Adrenal gland (tissue), 5 donors: ENCODE results near the gene HTRA3.

Experiments used
- POLR2A ChIP-seq, 2 donors: fragments of 450-650 bp; IDR thresholded peaks; one replicate each; pipeline ENCODE4 v1.6.1; 2017; ENCODE audit warnings: antibody characterized with exemption in 2 of 2, mild to moderate bottlenecking in 2 of 2, moderate library complexity in 1 of 2
- TF ChIP-seq, protein P1 (sequence below), 6 experiments: fragments of 450-650 bp in 4 of 6; fragments of 200-600 bp in 2 of 6; sonication (generic) in 1 of 6; IDR thresholded peaks; 1 replicate in 5 of 6; 2 replicates in 1 of 6; pipeline versions ENCODE4 v1.5.1 to v1.8.0; 2016 to 2021; ENCODE audit warnings: antibody characterized with exemption in 6 of 6, mild to moderate bottlenecking in 2 of 6, moderate library complexity in 1 of 6
- donor health status: DM: no; HTN: no; CAD: no.

DNA sequence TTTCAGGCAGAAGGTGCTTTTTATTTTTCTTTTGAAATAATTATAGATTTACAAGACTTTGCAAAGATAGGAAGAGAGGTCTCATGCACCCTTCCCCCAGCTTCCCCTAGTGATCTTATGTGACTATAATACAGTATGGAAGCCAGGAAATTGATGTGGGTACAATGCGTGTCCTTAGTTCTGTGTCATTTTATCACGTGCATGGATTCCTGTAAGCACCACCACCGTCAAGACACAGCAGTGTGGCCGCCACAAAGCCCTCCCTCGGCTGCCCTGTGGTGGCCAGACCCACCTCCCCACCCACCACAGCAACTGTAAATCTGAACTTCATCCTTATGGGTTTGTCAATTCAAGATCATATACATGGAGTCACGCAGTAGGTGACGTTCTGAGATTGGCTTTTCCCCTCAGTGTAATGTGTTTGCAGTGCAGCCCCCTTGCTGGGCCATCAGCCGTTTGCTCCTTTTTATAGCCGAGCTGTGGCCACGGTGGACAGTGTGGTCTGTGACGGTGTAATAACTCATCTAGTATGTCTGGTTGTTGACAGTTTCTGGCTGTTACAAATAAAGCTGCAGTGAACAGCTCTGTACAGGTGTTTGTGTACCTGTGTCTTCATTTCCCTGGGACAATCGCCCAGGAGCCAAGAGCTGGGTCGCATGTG, 10.9 kb upstream of the HTRA3 start:
- TF ChIP-seq, protein P1, sequence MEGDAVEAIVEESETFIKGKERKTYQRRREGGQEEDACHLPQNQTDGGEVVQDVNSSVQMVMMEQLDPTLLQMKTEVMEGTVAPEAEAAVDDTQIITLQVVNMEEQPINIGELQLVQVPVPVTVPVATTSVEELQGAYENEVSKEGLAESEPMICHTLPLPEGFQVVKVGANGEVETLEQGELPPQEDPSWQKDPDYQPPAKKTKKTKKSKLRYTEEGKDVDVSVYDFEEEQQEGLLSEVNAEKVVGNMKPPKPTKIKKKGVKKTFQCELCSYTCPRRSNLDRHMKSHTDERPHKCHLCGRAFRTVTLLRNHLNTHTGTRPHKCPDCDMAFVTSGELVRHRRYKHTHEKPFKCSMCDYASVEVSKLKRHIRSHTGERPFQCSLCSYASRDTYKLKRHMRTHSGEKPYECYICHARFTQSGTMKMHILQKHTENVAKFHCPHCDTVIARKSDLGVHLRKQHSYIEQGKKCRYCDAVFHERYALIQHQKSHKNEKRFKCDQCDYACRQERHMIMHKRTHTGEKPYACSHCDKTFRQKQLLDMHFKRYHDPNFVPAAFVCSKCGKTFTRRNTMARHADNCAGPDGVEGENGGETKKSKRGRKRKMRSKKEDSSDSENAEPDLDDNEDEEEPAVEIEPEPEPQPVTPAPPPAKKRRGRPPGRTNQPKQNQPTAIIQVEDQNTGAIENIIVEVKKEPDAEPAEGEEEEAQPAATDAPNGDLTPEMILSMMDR (IDR thresholded peaks at IDR 0.05), result no peak
- no peak for TF ChIP-seq POLR2A (IDR thresholded peaks at IDR 0.05)
